ENCODE data around the gene ZFP92.

GRCh38 chrX:153446636-153446936 lies 35.3 kb downstream of the ZFP92 start:
- TF ChIP-seq ZNF274 (IDR thresholded peaks at IDR 0.05; ENCODE audit: low read depth, low read length) (no peak), SUZ12 (IDR thresholded peaks at IDR 0.05; ENCODE audit: extremely low read depth, insufficient read depth, insufficient read length) (no peak), YY1 (IDR thresholded peaks at IDR 0.05; ENCODE audit: insufficient read depth, insufficient read length) (no peak)

Measured in NT2/D1 (cell line).